HUDEP-2 (cell line): ENCODE data around the gene DLG4.
"Not testable (repeated sequence)": the region's sequence is repeated elsewhere in the genome, so short reads cannot be mapped to it uniquely, and the experiment has no call there.

ENCODE experiments used
- DNase-seq, 76 experiments: peaks; one replicate each; lab custom pipeline; 2025; ENCODE audit not compliant: unreplicated experiment in 76 of 76; lab: John Stamatoyannopoulos, UW

The DLG4 gene

DNA sequence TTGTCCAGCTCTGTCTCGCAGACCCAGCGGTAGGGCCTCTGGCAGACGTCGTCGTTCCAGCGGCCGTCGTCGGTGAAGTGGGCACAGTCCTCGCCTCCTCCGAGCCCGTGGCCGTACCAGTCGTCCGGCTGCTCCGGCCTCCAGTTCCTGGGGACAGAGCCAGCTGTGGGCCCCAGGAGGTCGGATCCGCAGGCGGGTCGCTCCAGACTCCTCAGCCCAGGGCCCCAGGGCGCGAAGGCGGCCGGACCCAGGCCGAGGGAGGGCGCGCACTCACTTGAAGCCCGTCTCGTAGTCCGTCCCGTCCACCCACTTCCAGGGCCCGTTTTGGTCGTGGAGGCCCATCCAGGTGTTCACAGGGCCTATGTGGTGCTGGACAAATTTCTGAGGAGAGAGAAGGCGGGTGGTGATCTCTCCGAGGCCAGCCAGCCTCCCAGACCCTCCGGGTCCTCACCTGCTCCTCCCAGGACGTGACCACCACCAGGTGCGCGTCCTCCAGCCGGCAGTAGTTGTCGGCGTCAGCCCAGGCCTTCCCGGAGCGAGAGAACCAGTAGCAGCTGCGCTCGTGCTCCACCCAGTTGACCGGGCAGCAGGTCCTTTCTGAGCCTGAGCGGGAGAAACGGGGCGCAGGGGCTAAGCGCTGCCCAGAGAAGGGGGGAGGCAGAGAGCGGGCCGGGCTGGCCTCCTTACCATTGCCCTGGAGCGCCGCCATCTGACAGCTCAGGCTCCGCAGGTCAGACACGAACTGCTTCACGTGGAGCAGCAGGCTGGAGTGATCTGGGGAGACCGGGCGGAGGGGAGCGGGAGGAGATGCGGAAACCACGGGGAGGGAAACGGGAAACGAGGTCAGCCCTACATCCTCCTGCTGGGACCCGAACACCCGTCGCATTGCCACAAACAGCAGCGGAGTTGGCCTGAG lies 45.7 kb downstream of the DLG4 start:
- peak in 18 of 76 experiments; percentile 8 to 52 (median 24) for DNase-seq

DNA sequence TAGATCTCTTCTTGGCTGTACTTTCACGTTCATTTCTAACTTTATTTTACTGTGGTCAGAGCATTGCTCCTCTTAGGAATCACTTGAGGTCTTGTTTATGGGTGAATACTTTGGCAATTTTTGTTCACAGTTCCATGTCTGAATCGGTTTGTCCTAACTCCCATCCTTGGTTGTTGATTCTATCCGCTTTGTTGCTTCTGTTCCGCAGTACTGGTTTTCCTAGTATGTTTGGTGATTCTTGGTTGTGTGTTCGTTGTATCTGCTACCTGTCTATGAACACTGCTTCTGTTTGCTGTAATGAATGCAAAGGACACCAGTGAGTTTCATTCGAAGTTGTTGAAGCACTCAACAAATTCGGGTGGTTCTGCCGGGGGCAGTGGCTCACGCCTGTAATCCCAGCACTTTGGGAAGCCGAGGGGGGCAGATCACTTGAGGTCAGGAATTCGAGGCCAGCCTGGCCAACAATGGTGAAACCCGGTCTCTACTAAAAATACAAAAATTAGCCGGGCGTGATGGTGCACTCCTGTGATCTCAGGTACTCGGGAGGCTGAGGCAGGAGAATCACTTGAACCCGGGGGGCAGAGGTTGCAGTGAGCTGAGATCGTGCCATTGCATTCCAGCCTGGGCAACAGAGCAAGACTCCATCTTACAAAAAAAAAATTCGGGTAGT lies 47.0 kb downstream of the DLG4 start:
- DNase-seq: not testable (repeated sequence)

DNA sequence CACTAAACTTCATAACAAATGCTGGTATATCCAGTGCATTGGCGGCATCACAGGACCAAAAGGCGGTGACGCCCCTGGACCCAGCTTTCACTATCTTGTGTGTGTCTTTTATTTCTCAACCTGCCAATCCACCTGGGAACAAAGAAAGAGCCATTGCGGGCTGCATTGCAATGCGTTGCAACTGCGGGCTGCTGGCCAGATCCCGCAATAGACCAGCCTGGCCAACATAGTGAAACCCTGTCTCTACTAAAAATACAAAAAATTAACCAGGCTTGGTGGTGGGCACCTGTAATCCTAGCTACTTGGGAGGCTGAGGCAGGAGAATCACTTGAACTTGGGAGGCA lies 50.1 kb downstream of the DLG4 start:
- DNase-seq: not testable (repeated sequence)

DNA sequence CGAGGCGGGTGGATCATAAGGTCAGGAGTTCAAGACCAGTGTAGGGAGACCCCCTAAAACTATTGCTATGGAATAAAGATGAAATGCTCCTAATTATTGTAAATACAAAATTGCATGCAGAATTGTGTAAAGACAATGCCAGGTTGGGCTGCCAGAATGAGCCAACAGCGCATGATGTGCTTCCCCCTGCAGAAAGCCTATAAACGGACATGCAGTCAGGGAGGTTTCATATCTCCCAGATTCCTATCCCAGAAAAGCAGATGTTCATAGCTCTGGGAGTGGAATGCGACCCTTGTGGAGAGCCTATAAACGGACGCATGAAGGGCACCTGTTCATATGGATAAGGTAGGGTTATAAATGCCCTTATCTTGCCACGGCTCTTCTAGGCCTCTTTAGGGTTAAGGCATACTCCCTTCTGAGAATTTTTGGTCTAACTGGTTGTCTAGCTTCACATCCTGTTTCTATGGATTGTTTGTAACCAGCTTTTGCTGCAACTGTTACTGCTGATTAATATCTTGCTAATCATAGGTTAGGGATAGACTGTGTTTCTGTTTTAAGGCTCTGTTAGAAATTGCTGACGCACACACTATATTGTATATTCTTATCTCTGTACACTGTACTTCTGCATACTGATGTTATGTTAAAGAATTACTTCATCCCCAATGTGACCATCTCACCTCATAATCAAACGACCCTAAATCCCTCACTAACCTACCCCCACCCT lies 50.6 kb downstream of the DLG4 start:
- peak in 16 of 76 experiments; percentile 6 to 68 (median 30) for DNase-seq

DNA sequence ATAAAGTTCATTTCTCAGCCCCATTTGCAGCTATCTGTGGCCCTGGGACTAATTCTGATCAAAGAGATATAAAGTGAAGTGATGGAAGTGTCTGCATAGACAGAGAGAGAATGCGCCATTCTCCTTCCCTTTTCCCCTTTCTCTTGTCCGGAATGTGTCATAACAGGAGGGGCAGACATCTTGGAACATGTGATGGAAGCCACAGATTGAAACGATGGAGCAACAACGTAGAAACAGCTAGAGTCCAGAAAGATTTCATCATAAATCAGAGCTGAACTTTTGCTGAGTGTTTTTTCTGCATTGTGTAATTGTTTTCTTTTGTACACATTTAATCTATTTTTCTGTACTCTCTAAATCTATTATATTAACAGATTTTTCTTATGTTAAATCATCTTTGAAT lies 51.8 kb downstream of the DLG4 start:
- no peak for DNase-seq

DNA sequence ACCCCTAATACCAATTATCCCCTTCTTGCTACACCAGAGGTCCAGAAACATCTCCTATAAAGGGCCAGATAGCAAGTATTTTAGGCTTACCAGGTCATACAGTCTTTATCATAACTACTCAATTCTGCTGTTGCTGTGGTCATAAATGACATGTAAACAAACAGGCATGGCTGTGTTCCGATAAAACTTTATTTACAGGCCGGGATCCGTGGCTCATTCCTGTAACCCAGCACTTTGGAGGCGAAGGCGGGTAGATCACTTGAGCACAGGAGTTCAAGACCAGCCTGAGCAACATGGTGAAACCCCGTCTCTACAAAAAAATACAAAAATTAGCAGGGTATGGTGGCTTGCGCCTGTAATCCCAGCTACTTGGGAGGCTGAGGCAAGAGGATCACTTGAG lies 52.8 kb downstream of the DLG4 start:
- no peak for DNase-seq

DNA sequence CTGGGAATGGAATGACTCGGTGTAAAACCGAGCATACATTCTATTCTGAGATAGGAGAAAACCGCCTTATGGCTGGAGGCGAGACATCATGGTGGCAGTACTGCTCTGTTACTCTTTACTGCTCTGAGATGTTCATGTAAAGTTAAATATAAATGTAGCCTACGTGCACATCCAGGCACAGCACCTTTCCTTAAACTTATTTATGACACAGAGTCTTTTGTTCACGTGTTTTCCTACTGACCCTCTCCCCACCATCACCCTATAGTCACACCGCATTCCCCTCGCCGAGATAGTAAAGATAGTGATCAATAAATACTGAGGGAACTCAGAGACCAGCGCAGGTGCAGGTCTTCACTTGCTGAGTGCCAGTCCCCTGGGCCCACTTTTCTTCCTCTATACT lies 60.1 kb downstream of the DLG4 start:
- DNase-seq: not testable (repeated sequence)

DNA sequence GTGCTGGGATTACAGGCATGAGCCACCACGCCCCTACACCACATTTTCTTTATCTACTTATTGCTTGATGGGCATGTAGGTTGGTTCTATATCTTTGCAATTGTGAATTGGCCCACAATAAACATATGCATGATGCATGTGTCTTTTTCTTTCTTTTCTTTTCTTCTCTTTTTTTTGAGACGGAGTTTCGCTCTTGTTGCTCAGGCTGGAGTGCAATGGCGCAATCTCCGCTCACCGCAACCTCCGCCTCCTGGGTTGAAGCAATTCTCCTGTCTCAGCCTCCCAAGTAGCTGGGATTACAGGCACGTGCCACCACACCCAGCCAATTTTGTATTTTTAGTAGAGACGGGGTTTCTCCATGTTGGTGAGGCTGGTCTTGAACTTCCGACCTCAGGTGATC lies 61.2 kb downstream of the DLG4 start:
- DNase-seq: not testable (repeated sequence)

DNA sequence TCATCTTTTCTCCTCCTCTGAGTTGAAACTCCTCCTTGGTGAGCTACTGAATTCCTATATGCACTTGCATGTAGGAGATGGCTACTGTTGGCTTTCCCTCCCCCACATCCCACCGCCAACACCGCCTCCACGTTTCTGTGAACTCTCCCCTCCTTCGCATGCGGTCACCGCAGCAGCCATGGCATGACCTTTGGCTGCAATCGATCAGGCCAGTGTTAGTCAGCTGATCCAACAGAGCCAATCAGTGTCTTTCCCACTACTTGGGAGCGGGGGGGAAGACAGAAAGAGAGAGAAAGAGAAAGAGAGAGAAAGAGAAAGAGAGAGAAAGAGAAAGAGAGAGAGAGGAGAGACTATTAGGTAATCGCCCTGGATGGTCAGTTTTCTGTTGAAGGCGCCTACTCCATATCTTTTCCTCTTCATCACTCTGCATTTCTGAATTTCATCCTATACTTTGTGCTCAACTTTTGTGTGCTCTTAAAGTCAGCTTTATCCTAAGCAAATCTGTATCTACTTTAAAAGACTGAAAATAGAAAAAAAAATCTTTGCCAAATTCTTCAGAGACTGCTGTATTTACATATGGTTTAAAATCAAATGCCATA lies 63.2 kb downstream of the DLG4 start:
- peak in 1 of 76 experiments; percentile 39 for DNase-seq

DNA sequence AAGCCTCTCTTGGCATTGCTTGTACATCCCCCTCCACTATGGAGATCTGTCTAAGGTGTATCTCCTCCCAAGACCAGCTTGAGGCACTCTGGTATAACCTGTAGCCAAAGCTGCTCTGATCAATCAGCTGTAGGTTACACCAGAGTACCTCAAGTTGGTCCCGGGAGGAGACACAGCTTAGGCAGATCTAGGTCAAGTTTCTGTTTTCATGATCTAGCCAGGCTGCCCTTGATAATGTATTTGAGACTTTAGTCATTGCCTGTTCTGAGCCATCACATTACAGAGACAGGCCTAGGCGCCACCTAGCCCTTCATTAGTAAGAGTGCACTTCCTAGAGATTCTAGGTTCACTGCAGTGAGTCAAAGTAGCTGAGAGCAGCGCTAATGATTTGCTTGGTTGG lies 71.9 kb downstream of the DLG4 start:
- DNase-seq: no peak

DNA sequence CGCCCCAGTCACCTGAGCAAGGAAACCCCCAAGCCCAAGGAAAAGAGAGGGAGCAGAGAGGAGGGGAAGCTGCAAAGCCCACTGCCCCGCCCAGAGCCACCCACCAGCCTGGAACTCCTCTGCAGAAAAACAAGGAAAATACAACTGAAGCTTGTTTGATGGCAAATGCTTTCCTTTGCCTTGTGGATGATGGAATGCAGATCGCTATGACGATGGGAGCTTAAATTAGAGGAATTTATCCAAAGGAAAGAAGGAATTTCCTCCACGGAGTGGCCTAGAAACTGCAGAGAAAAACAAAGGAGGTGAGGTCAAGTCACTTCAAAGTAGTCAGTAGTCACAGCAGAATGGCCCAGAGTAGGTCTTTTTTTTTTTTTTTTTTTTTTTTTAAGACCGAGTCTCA lies 73.5 kb downstream of the DLG4 start:
- no peak for DNase-seq

DNA sequence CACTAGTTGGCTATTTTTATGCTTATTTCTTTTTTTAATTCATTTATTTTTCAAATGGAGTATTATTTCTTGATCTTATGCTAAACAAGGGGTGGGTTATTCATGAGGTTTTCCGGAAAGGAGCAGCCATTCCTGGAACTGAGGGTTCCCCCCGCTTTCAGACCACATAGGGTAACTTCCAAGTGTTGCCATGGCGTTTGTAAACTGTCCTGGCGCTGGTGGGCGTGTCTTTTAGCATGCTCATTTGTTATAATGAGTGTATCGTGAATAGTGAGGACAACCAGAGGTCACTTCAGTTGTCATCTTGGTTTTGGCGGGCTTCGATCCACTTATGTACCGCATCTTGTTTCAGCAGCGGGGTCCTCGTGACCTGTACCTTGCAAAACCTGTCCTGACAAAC lies 75.4 kb downstream of the DLG4 start:
- DNase-seq: no peak

DNA sequence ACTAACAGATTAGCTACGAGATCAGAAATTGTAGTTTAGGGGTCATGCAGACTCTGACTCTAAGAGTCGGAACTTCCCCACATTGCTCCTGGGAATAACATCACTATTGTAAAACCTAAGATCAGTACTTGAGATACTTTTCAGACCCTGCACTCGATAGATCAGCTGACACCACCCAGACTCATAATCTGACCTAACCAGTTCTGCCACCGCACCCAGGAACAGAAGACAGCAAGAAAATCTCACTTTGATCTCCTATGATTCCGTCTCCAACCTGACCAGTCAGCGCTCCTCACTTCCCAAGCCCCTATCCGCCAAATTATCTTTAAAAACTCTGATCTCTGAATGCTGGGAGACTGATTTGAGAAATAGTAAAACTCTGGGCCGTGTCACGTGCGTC lies 77.8 kb downstream of the DLG4 start:
- DNase-seq: no peak

DNA sequence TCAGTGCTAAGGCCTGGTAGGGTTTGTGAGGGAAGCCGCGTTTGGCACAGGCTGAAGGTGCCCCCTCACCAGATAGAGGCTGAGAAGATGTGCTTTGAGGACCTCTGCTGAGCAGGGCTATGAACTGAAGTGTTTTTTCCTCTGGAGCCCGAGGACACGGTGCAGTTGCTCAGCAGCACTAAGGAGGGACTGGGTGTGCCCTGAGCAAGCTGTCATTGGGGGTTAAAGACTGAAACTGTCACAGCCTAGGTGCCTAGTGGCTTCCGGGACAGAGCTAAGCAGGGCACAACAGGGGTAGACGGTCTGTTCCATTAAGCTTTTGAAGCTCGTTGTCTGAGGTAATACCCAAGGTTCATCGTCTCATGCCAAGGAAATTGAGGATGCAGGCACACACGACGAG lies 80.2 kb downstream of the DLG4 start:
- no peak for DNase-seq

DNA sequence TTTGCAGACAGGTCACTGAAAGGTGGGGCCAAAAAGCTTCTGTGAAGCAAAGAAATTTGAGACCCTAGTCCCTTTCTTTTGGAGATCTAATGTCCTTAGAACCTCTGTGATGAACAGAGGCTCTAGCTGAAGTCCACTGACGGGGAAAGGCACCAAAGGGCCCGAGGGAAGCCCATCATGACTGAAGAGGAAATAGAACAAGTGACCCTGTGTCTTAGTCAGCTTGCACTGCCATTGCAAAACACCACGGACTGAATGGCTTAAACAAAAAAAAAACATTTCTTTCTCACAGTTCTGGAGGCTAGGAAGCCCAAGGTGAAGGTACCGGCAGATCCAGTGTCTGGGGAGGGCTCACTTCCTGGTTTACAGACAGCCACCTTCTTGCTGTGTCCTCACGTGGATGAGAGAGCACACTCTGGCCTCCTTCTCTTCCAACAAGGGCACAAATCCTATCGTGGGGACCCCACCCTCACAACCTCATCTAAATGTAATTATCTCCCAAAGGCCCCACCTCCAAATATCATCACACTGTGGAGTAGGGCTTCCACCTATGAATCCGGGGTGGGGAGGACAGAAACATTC lies 80.7 kb downstream of the DLG4 start:
- no peak for DNase-seq

DNA sequence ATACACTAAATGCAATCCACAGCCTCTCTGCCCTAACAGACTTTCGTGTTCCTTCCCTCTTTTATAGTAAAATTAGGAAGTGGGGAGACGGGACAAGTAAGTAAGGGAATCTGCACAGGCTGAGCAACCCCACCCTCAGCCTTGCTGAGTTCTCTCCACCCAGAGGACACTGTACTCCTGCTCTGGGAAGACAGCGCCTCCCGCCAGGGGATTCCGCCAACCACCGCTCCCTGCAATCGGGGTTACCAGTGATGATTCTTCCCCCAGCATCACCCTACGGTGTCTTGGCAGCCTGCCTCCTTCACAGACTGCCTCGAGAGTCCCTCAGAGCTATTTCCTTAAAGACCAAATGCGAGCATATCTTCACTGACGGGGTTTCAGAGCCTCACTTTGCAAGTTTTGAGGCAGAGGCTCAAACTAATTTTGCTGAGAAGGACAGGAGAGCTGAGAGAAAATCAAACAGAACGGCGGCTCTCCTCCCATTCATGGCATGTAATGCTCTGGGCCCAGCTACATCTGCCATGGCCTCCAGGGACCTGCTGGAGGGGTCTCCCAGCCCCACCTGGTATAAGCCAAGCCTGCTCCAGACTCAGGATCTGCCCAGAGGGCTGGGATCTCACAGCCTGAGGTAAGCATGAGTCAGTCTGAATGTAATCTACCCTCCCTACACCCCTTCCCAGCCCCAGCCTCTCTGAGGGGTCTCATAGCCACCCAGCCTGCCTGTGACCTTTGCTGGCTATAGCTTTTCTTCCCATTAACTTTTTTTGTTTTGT lies 82.3 kb downstream of the DLG4 start:
- no peak for DNase-seq
